Natural killer cell (primary cell): ENCODE data around the gene AP3D1. TPM values are rescaled to one million over a fixed set of nuclear protein-coding genes. Genes with fewer than 3 reads are reported as not detected.
A peak's percentile ranks its signal among the peaks of the same experiment; 100 is the strongest.

Source experiments
- ATAC-seq, 3 donors: fragments of 150-1000 bp in 2 of 3; fragments of 200-7000 bp in 1 of 3; cut with Tn5 transposase; 1 replicate in 1 of 3; 2 replicates in 2 of 3; pipeline ENCODE4 v1.10.0; 2021; ENCODE audit warnings: mild to moderate bottlenecking in 2 of 3, moderate library complexity in 2 of 3
- DNase-seq, 2 donors: peaks; one replicate each; pipeline versions ENCODE4 v3.0.0 to v3.0.0-alpha.2; 2013 to 2021; ENCODE audit warnings: mixed read lengths in 1 of 2
- H3K27ac ChIP-seq: one replicate; pipeline ENCODE4 v1.5.1; 2013; ENCODE audit warnings: mild to moderate bottlenecking, low read length
- H3K27me3 ChIP-seq: one replicate; pipeline ENCODE4 v1.6.1; 2013; ENCODE audit warnings: low read length; ENCODE audit not compliant: control insufficient read depth, insufficient read depth
- H3K36me3 ChIP-seq: one replicate; pipeline ENCODE4 v1.6.1; 2013; ENCODE audit warnings: low read length; ENCODE audit not compliant: control insufficient read depth, insufficient read depth
- H3K4me1 ChIP-seq: one replicate; pipeline ENCODE4 v1.6.1; 2013; ENCODE audit warnings: low read length; ENCODE audit not compliant: control insufficient read depth, insufficient read depth
- H3K4me3 ChIP-seq: one replicate; pipeline ENCODE4 v1.5.1; 2013; ENCODE audit warnings: low read length
- H3K9me3 ChIP-seq: one replicate; pipeline ENCODE4 v1.6.1; 2013; ENCODE audit warnings: low read length; ENCODE audit not compliant: control insufficient read depth, insufficient read depth
- H3K27ac Mint-ChIP-seq, 2 donors: one replicate each; pipeline ENCODE4 v1.8.0; 2022; ENCODE audit warnings: mild to moderate bottlenecking in 2 of 2, mixed read lengths in 2 of 2, moderate library complexity in 1 of 2
- H3K27me3 Mint-ChIP-seq, 2 donors: one replicate each; pipeline ENCODE4 v1.8.0; 2022; ENCODE audit warnings: low read depth in 2 of 2, mixed read lengths in 2 of 2
- H3K36me3 Mint-ChIP-seq: one replicate; pipeline ENCODE4 v1.8.0; 2022; ENCODE audit warnings: mixed read lengths
- H3K4me1 Mint-ChIP-seq, 2 donors: one replicate each; pipeline ENCODE4 v1.8.0; 2022; ENCODE audit warnings: mixed read lengths in 2 of 2
- H3K4me3 Mint-ChIP-seq: one replicate; pipeline ENCODE4 v1.8.0; 2022; ENCODE audit warnings: mild to moderate bottlenecking, moderate library complexity, mixed read lengths
- H3K9me3 Mint-ChIP-seq, 2 donors: one replicate each; pipeline ENCODE4 v1.8.0; 2022; ENCODE audit warnings: mixed read lengths in 2 of 2
- WGBS: methylation state at CpG from one replicate; pipeline ENCODE4 v1.1.7; 2013; ENCODE audit warnings: missing lambda C conversion rate; ENCODE audit not compliant: insufficient coverage; 5-methylcytosine and 5-hydroxymethylcytosine counted together
- intact Hi-C: fragments of 100-400 bp; cut with micrococcal nuclease; formaldehyde crosslinking; loops from one replicate; pipeline ENCODE4 v1.14.2; 2022
- total RNA-seq, 4 donors: library from RNA; stranded (reverse); fragments of 120-200 nt in 1 of 4; gene quantifications; one replicate each; pipeline versions ENCODE4 v1.2.3 to v1.2.4, GENCODE V29; 2013 to 2022
- TF ChIP-seq, protein P1 (sequence below): fragments of 200-600 bp; IDR thresholded peaks from one replicate; pipeline ENCODE4 v1.8.0; 2022; ENCODE audit warnings: antibody characterized with exemption

Gene AP3D1
- total RNA-seq, 3 donors from 2014 or later (not counting 1 experiment from before 2014, with no cell fraction given) = 74.6 to 93.1 (median 87.5) TPM

DNA sequence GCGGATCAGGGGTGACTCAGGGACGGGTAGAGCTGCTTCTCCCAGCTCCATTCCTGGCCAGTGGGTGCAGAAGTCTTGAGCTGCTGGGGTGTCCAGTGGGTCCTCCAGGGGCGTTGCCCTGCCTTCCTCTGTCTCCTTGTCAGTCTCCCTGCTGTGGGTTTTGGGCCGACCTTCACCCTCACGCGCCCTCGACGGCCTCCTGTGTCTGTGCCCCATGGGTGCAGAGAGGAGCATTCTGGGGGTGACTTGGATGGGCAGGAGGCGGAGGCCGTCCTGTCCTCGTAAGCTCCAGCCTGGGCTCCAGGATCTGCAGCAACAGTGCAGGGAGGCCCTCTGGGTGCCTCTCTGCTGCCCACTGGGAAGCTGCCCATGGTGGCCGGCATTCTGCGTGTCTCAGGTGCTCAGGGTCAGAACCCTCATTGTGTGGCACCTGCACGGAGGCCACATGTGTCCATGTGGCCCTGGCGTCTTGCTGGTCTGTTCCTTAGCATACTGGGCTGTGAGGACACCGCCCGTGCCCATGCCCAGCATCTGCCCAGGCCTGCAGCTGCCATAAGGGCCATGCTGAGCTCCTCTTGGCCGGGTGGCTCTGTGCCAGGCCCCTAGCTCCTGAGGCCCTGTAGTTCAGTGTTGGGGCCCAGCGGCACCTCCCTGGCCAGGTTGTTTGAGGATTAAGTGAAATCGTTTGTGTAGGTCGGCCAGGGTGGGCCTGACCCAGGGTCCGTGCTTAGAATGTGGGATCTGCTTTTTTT is 29.7 kb upstream of the AP3D1 start:
- DNase-seq (no peak), ATAC-seq (no peak)
- no peaks in the 10 kb centered on the region for H3K9me3 Mint-ChIP-seq
- intact Hi-C loops = no loop called here
- H3K4me1 ChIP-seq = peaks cover 20% of the 10 kb centered on the region
- peaks cover 38 to 44% of the 10 kb centered on the region in 2 donors for H3K4me1 Mint-ChIP-seq
- no peaks in the 10 kb centered on the region for H3K36me3 Mint-ChIP-seq
- no peak overlapping the region for H3K4me3 Mint-ChIP-seq
- no peaks in the 10 kb centered on the region for H3K27me3 ChIP-seq
- H3K27me3 Mint-ChIP-seq = no peaks in the 10 kb centered on the region
- H3K36me3 ChIP-seq = peaks cover 15% of the 10 kb centered on the region
- H3K27ac Mint-ChIP-seq = no peak overlapping the region
- 96% methylated on average over 22 of the region's 22 CpGs for WGBS
- no peaks in the 10 kb centered on the region for H3K9me3 ChIP-seq
- TF ChIP-seq, protein P1, sequence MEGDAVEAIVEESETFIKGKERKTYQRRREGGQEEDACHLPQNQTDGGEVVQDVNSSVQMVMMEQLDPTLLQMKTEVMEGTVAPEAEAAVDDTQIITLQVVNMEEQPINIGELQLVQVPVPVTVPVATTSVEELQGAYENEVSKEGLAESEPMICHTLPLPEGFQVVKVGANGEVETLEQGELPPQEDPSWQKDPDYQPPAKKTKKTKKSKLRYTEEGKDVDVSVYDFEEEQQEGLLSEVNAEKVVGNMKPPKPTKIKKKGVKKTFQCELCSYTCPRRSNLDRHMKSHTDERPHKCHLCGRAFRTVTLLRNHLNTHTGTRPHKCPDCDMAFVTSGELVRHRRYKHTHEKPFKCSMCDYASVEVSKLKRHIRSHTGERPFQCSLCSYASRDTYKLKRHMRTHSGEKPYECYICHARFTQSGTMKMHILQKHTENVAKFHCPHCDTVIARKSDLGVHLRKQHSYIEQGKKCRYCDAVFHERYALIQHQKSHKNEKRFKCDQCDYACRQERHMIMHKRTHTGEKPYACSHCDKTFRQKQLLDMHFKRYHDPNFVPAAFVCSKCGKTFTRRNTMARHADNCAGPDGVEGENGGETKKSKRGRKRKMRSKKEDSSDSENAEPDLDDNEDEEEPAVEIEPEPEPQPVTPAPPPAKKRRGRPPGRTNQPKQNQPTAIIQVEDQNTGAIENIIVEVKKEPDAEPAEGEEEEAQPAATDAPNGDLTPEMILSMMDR = no peak
- H3K4me3 ChIP-seq = no peak overlapping the region
- no peak overlapping the region for H3K27ac ChIP-seq

DNA sequence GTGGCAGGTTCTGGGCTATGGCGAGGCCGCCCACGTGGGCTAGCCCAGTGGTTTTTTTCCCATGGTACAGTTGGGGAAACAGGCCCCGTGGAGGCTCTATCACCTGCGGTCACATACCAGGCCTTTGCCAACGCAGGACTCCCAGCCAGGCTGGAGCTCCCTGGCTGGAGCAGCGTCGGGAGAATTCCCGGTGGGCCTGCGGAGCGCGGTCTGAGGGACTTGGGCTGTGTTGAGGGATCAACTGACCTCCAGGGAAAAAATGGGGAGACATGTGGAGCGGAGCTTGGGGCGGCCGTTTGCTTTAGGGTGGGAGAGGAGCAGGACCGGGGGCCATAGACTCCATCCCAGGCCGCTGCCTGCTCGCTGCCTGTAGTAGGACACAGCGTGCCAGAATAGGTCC is 28.7 kb upstream of the AP3D1 start:
- peak overlapping the region; percentile 25 for H3K4me3 Mint-ChIP-seq
- Histone ChIP-seq H3K4me3 (no peak overlapping the region), H3K4me1 (peaks cover 23% of the 10 kb centered on the region), H3K9me3 (no peaks in the 10 kb centered on the region), H3K27me3 (no peaks in the 10 kb centered on the region), H3K36me3 (peaks cover 12% of the 10 kb centered on the region), H3K27ac (no peak overlapping the region)
- H3K27ac Mint-ChIP-seq = peak overlapping the region; percentile 21 to 68
- H3K27me3 Mint-ChIP-seq = no peaks in the 10 kb centered on the region
- no peaks in the 10 kb centered on the region for H3K9me3 Mint-ChIP-seq
- DNase-seq (no peak), ATAC-seq (no peak)
- H3K4me1 Mint-ChIP-seq = peaks cover 36 to 44% of the 10 kb centered on the region in 2 donors
- no peaks in the 10 kb centered on the region for H3K36me3 Mint-ChIP-seq
- 94% methylated on average over 19 of the region's 19 CpGs for WGBS
- intact Hi-C loops = no loop called here
- TF ChIP-seq, protein P1 = no peak

DNA sequence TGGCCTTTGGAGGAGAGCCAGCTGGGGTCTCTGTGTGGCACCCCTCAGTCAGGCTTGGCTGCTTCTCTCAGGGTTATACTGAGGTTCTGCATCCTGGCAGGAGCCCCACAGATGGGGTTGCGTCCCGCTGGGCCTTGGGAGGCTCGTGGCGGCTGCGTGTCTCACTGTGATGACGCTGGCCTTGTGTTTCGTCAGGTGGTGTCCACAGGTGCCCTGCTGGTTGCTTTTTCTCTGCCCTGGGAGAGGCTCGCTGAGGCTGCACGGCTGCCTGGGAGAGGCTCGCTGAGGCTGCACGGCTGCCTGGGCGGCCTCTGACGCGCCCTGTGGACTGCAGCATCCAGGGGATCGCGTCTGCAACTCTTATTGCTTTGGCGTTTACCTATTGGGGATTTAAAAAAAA is 27.7 kb upstream of the AP3D1 start:
- H3K27me3 Mint-ChIP-seq = no peaks in the 10 kb centered on the region
- H3K36me3 Mint-ChIP-seq = no peaks in the 10 kb centered on the region
- no peak for DNase-seq
- peaks cover 29 to 41% of the 10 kb centered on the region in 2 donors for H3K4me1 Mint-ChIP-seq
- no peaks in the 10 kb centered on the region for H3K27me3 ChIP-seq
- H3K27ac ChIP-seq = no peak overlapping the region
- no peak overlapping the region for H3K4me3 ChIP-seq
- WGBS = 94% methylated on average over 17 of the region's 17 CpGs
- no peaks in the 10 kb centered on the region for H3K9me3 ChIP-seq
- intact Hi-C loops = no loop called here
- peaks cover 10% of the 10 kb centered on the region for H3K36me3 ChIP-seq
- ATAC-seq = no peak
- no peak overlapping the region for H3K4me3 Mint-ChIP-seq
- TF ChIP-seq, protein P1 = no peak
- no peak overlapping the region for H3K27ac Mint-ChIP-seq
- peaks cover 23% of the 10 kb centered on the region for H3K4me1 ChIP-seq
- H3K9me3 Mint-ChIP-seq = no peaks in the 10 kb centered on the region
